OCI-LY7 (cell line): ENCODE data around the gene GALNT6. TPM values are rescaled to one million over a fixed set of nuclear protein-coding genes. Genes with fewer than 3 reads are reported as not detected.

Experiments
- BruUV-seq: library from RNA; stranded (reverse); fragments of 400-500 nt; replicated peaks from 2 replicates; lab custom pipeline; 2021; lab: Mats Ljungman, UMichigan
- CTCF ChIA-PET: fragments of 300-600 bp; sonication (Branson Sonifier 250); formaldehyde crosslinking; loops from one replicate; lab custom pipeline; 2022; ENCODE audit warnings: antibody characterized with exemption; ENCODE audit not compliant: unreplicated experiment; lab: Charles Lee
- POLR2A ChIA-PET: fragments of 300-600 bp; sonication (Branson Sonifier 250); formaldehyde crosslinking; loops from one replicate; lab custom pipeline; 2022; ENCODE audit warnings: antibody characterized with exemption; lab: Charles Lee
- DNase-seq: peaks from one replicate; pipeline ENCODE4 v3.0.0-alpha.2; 2015; ENCODE audit warnings: low spot score
- H2AFZ ChIP-seq: fragments of 200-600 bp; sonication (generic), shearing (Covaris generic); 2 replicates; pipeline ENCODE4 v1.6.1; 2014; ENCODE audit warnings: mild to moderate bottlenecking, antibody characterized with exemption, low read length, moderate library complexity
- H3K27ac ChIP-seq: fragments of 200-600 bp; sonication (generic); 2 replicates; pipeline ENCODE4 v1.5.1; 2014; ENCODE audit warnings: mixed run types, low read depth, mild to moderate bottlenecking, moderate library complexity, low read length, inconsistent platforms; ENCODE audit not compliant: poor library complexity, severe bottlenecking
- H3K36me3 ChIP-seq: fragments of 200-600 bp; sonication (generic); 2 replicates; pipeline ENCODE4 v1.6.1; 2014; ENCODE audit warnings: mild to moderate bottlenecking, antibody characterized with exemption, low read length, moderate library complexity, mixed read lengths; ENCODE audit not compliant: insufficient read depth
- H3K4me1 ChIP-seq: fragments of 200-600 bp; sonication (generic); 2 replicates; pipeline ENCODE4 v1.5.1; 2014; ENCODE audit warnings: mild to moderate bottlenecking, low read length; ENCODE audit not compliant: insufficient read depth, poor library complexity, severe bottlenecking
- H3K4me2 ChIP-seq: fragments of 200-600 bp; sonication (generic); 2 replicates; pipeline ENCODE4 v1.6.1; 2014; ENCODE audit warnings: mild to moderate bottlenecking, low read length
- H3K4me3 ChIP-seq: fragments of 200-600 bp; sonication (generic); 2 replicates; pipeline ENCODE4 v1.5.1; 2014; ENCODE audit warnings: mild to moderate bottlenecking, low read depth, low read length; ENCODE audit not compliant: poor library complexity, severe bottlenecking
- H3K79me2 ChIP-seq: fragments of 200-600 bp; sonication (generic); 2 replicates; pipeline ENCODE4 v1.6.1; 2016; ENCODE audit warnings: low read depth, mild to moderate bottlenecking, low read length, moderate library complexity, mixed read lengths; ENCODE audit not compliant: insufficient read depth
- H3K9me2 ChIP-seq: fragments of 200-600 bp; sonication (generic); 2 replicates; pipeline ENCODE4 v1.6.1; 2016; ENCODE audit warnings: mild to moderate bottlenecking, low read length, mixed read lengths; ENCODE audit not compliant: insufficient read depth
- H3K9me3 ChIP-seq: fragments of 200-600 bp; sonication (generic); 2 replicates; pipeline ENCODE4 v1.6.1; 2014; ENCODE audit warnings: mild to moderate bottlenecking, mixed run types, low read length, mixed read lengths
- H4K20me1 ChIP-seq: fragments of 200-600 bp; sonication (generic); 2 replicates; pipeline ENCODE4 v1.6.1; 2014; ENCODE audit warnings: mild to moderate bottlenecking, antibody characterized with exemption, low read length, moderate library complexity, mixed read lengths; ENCODE audit not compliant: insufficient read depth
- EZH2phosphoT487 ChIP-seq: fragments of 200-600 bp; sonication (generic); IDR thresholded peaks from 2 replicates; pipeline ENCODE4 v1.6.1; 2018; ENCODE audit warnings: low read depth, borderline replicate concordance, mild to moderate bottlenecking, mixed run types, antibody characterized with exemption, low read length, moderate library complexity, mixed read lengths
- intact Hi-C: fragments of 100-400 bp; cut with micrococcal nuclease; formaldehyde crosslinking; loops from one replicate; pipeline ENCODE4 v1.10.0; 2022; ENCODE audit not compliant: unreplicated experiment
- total RNA-seq, 2 experiments: library from RNA; depleted of rRNA in 1 of 2; stranded (reverse); fragments of >200 nt in 1 of 2; shearing (Covaris generic) in 1 of 2; gene quantifications; 2 replicates each; pipeline ENCODE4 v1.2.3, GENCODE V29; 2014 to 2022
- TF ChIP-seq, protein P1 (sequence below): fragments of 200-600 bp; sonication (generic); conservative IDR thresholded peaks from 2 replicates; pipeline ENCODE4 v1.5.1; 2014; ENCODE audit warnings: mild to moderate bottlenecking, antibody characterized with exemption, low read length, moderate library complexity, mixed read lengths

The GALNT6 gene
- total RNA-seq, 2 experiments from 2014 or later = 1.4 to 4.8 TPM

DNA sequence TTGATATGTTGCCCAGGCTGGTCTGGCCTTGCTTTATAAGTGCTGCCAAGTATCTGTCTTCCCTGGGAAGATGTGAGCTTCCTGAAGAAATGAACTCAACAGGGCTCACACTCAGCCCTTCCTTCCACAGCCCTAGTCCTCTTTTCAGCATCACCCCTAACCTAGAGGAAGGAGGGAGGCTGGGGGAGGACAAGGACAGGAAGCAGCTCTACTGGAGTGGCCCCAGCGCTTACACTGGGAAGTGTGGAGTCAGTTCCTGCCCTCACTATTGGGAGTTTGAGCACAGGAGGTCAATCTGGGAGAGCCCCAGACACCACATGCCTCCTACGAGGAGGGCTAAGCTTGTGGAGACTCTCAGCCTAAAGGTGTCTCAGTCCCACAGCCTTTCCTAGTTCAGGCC, 16.8 kb downstream of the GALNT6 start:
- Histone ChIP-seq H3K4me2 (no peak overlapping the region), H3K27ac (no peak overlapping the region), H3K9me2 (no peaks in the 10 kb centered on the region), H3K4me1 (peaks cover 4% of the 10 kb centered on the region), H3K9me3 (no peaks in the 10 kb centered on the region), H2AFZ (no peak overlapping the region), H3K4me3 (no peak overlapping the region), H3K36me3 (no peaks in the 10 kb centered on the region), H4K20me1 (peaks cover 7% of the 10 kb centered on the region; the same call in 1 of the 2 replicates), H3K79me2 (no peaks in the 10 kb centered on the region)
- POLR2A ChIA-PET = interaction anchor here (0.6 to 1.0 kb wide), 2 partner anchors 15 to 136 kb away, joined by 3 read pairs; partner anchors contain the start of gene DAZAP2
- BruUV-seq = no TSS peak
- TF ChIP-seq, protein P1, sequence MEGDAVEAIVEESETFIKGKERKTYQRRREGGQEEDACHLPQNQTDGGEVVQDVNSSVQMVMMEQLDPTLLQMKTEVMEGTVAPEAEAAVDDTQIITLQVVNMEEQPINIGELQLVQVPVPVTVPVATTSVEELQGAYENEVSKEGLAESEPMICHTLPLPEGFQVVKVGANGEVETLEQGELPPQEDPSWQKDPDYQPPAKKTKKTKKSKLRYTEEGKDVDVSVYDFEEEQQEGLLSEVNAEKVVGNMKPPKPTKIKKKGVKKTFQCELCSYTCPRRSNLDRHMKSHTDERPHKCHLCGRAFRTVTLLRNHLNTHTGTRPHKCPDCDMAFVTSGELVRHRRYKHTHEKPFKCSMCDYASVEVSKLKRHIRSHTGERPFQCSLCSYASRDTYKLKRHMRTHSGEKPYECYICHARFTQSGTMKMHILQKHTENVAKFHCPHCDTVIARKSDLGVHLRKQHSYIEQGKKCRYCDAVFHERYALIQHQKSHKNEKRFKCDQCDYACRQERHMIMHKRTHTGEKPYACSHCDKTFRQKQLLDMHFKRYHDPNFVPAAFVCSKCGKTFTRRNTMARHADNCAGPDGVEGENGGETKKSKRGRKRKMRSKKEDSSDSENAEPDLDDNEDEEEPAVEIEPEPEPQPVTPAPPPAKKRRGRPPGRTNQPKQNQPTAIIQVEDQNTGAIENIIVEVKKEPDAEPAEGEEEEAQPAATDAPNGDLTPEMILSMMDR = no peak
- TF ChIP-seq EZH2phosphoT487 = no peak
- intact Hi-C loops = loop anchor here (2.0 kb wide), 1 partner anchor 158 kb away; no protein-coding TSS in a partner anchor
- CTCF ChIA-PET = no interaction called here
- no peak for DNase-seq

DNA sequence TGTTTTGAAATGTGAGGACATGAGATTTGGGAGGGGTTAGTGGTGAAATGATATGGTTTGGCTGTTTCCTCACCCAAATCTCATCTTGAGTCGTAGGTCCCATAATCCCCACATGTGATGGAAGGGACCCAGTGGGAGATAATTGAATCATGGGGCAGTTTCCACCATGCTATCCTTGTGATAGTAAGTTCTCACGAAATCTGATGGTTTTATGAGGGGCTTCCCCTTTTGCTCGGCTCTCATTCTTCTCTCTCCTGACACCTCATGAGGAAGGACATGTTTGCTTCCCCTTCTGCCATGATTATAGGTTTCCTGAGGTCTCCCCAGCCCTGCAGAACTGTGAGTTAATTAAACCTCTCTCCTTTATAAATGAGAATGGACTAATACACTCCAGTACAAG, 18.0 kb downstream of the GALNT6 start:
- Histone ChIP-seq H3K9me3 (no peaks in the 10 kb centered on the region), H2AFZ (no peak overlapping the region), H3K4me1 (peaks cover 15% of the 10 kb centered on the region), H3K79me2 (no peaks in the 10 kb centered on the region), H4K20me1 (peaks cover 7% of the 10 kb centered on the region; the same call in 1 of the 2 replicates), H3K4me2 (no peak overlapping the region), H3K9me2 (no peaks in the 10 kb centered on the region), H3K36me3 (no peaks in the 10 kb centered on the region), H3K4me3 (no peak overlapping the region), H3K27ac (no peak overlapping the region)
- ChIA-PET POLR2A (no interaction called here), CTCF (no interaction called here)
- BruUV-seq = no TSS peak
- no peak for TF ChIP-seq EZH2phosphoT487
- TF ChIP-seq, protein P1 = no peak
- intact Hi-C loops = no loop called here
- no peak for DNase-seq

DNA sequence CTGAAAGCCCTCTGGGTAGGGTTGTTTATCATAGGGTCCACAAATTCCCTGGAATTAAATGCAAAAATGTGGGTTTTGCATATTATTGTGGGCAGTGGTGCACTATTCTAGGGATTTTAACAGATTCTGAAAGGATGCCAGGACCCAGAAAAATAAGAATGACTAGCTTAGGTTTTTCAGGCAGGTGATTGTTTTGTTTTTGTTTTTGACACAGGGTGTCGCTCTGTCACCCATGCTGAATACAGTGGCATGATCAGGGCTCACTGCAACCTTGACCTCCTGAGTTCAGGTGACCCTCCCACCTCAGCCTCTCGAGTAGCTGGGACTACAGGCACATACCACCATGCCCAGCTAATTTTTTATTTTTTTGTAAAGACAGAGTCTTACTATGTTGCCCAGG, 19.2 kb downstream of the GALNT6 start:
- no peaks in the 10 kb centered on the region for H3K9me2 ChIP-seq
- DNase-seq = no peak
- H3K4me2 ChIP-seq = no peak overlapping the region
- peaks cover 7% of the 10 kb centered on the region; the same call in 1 of the 2 replicates for H4K20me1 ChIP-seq
- no peak overlapping the region for H3K4me3 ChIP-seq
- no peaks in the 10 kb centered on the region for H3K9me3 ChIP-seq
- TF ChIP-seq, protein P1 = peak; percentile 54
- no peak for TF ChIP-seq EZH2phosphoT487
- no peaks in the 10 kb centered on the region for H3K36me3 ChIP-seq
- ChIA-PET POLR2A (interaction anchor here (1.3 kb wide), 1 partner anchor 282 kb away, joined by 3 read pairs; no protein-coding TSS in a partner anchor), CTCF (no interaction called here)
- no peak overlapping the region for H3K27ac ChIP-seq
- H2AFZ ChIP-seq = no peak overlapping the region
- no TSS peak for BruUV-seq
- intact Hi-C loops = no loop called here
- H3K79me2 ChIP-seq = no peaks in the 10 kb centered on the region
- H3K4me1 ChIP-seq = peaks cover 21% of the 10 kb centered on the region
